GM12891 (cell line): ENCODE results near the gene SYT1.

Experiments
- POLR2A ChIP-seq: IDR thresholded peaks from 2 replicates; pipeline ENCODE4 v1.6.1; 2011; ENCODE audit warnings: low read depth, low read length, control low read depth
- TAF1 ChIP-seq: IDR thresholded peaks from 2 replicates; pipeline ENCODE4 v1.6.1; 2011; ENCODE audit warnings: low read depth, low read length, control low read depth

GRCh38 chr12:78994168-78994791 is 129.7 kb downstream of the SYT1 start:
- TF ChIP-seq TAF1 (no peak), POLR2A (no peak)
